HG03139 (cell line): ENCODE measurements around the gene SLC26A8.
"Not testable (repeated sequence)": the region's sequence is repeated elsewhere in the genome, so short reads cannot be mapped to it uniquely, and the experiment has no call there.

Experiments
- ATAC-seq: cut with Tn5 transposase; IDR thresholded peaks from one replicate; pipeline ENCODE4 v1.9.1; 2021; ENCODE audit not compliant: unreplicated experiment

Gene SLC26A8

DNA sequence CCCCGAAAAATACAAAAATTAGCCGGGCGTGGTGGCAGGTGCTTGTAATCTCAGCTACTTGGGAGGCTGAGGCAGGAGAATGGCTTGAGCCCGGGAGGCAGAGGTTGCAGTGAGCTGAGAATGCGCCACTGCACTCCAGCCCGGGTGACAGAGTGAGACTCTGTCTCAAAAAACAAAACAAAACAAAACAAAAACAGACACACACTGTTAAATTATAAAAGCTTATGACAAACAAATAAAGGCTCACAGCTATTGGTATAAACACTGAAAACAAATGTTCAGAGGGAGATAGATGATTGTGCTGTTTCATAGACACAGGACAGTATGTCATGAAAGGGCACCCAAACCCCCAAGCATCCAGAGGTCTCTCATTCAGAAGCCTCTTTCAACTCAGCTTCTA lies 107.5 kb downstream of the SLC26A8 start:
- not testable (repeated sequence) for ATAC-seq

DNA sequence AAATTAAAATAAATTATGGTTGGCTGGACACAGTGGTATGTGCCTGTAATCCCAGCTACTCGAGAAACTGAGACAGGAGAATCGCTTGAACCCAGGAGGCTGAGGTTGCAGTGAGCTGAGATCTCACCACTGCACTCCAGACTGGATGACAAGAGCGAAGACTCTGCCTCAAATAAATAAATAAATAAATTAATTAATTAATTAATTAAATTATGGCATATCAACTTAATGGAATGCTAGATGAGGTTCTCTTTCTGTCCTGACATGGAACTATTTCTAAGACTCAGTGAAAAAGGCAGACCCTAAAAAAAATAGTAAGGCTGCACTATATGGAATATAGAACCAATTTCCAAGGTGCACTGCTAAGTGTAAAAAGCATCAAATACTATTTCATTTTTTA lies 108.4 kb downstream of the SLC26A8 start:
- no peak for ATAC-seq

DNA sequence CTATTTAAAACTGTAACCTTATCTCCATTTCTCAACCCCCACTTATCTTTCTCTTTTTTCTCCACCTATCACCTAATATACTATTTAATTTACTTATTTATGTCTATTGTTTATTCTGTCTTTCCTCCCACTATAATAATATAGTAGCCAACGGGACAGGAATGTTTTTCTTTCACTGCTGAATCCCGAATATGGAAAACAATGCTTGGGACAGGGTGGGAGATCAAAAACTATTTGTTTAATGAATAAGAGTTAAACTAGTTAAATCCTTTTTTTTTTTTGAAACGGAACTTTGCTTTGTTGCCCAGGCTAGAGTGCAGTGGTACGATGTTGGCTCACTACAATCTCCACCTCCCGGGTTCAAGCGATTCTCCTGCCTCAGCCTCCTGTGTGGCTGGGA lies 109.9 kb downstream of the SLC26A8 start:
- no peak for ATAC-seq

DNA sequence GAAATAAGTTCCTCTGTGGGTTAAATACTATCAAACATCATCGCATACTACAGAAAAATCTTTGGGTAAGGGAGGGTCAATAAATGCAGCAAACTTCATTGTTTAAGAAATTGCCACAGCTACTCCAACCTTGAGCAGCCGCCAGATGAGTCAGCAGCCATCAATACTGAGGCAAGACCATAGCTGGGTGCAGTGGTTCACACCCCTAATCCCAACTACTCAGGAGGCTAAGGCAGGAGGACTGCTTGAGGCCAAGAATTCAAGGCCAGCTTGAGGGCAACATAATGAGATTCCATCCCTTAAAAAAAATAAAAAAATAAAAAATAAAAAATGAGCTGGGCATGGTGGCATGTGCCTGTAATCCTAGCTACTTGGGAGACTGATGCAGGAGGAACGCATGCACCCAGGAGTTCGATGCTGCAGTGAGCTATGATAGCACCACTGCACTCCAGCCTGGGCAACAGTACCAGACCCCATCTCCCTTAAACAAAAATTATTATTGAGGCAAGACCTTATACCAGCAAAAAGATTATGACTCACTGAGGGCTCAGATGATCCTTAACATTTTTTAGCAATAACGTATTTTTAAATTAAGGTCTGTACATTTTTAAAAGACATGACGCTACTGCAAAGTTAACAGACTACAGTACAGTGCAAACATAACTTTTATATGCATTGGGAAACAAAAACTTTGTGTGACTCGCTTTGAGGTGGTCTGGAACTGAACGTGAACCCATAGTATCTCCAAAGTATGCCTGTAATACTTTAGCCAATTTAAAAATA lies 112.4 kb downstream of the SLC26A8 start:
- no peak for ATAC-seq

DNA sequence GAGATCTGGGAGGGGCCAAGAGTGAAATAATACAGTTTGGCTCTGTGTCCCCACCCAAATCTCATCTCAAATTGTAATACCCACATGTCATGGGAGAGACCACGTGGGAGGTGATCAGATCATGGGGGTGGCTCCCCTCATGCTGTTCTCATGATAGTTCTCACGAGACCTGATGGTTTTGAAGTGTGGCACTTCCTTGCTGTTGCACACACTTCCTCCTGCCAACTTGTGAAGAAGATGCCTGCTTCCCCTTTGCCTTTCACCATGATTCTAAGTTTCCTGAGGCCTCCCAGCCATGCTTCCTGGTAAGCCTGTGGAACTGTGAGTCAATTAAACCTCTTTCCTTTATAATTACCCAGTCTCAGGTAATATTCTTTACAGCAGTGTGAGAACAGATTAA lies 114.9 kb downstream of the SLC26A8 start:
- ATAC-seq = not testable (repeated sequence)

DNA sequence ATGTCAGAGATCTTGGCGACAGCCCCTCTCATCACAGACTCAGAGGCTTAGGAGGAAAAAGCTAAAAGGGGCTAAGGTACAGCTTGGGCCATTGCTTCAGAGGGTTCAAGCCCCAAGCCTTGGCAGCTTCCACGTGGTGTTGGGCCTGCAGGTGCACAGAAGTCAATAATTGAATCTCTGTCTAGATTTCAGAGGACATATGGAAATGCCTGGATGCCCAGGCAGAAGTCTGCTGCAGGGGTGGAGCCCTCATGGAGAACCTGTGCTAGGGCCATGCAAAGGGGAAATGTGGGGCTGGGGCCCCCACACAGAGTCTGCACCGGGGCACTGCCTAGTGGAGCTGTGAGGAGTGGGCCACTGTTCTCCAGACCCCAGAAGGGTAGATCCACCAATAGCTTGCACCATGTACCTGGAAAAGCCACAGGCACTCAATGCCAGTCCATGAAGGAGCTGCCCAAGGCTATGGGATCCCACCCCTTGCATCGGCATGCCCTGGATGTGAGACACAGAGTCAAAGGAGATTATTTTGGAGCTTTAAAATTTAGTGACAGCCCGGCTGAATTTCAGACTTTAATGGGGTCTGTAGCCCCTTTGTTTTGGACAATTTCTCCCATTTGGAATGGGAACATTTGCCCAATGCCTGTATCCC lies 115.6 kb downstream of the SLC26A8 start:
- ATAC-seq = not testable (repeated sequence)

DNA sequence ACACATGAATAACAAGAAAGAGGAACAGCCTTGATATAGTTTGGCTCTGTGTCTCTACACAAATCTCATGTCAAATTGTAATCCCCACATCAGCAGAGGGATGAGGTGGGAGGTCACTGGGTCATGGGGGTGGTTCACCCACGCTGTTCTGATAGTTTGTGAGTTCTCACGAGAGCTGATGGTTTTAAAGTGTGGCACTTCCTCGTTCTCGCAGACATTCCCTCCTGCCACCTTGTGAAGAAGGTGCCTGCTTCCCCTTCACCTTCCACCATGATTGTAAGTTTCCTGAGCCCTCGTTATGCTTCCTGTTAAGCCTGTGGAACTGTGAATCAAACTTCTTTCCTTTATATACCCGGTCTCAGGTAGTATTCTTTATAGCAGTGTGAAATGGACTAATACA lies 116.7 kb downstream of the SLC26A8 start:
- ATAC-seq = no peak

DNA sequence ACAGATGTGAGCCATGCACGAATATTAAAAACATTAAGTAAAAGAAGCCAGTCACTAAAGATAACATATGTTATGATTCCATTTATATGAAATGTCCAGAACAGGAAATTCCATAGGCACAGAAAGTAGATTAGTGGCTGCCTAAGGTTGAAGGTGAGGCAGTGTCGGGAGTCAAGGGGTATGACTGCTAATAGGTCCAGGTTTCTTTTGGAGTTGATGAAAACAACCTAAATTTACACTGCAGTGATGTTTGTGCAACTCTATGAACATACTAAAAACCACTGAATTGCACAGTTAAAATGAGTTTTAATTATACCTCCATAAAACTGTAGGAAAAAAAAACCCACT lies 118.0 kb downstream of the SLC26A8 start:
- ATAC-seq = no peak

DNA sequence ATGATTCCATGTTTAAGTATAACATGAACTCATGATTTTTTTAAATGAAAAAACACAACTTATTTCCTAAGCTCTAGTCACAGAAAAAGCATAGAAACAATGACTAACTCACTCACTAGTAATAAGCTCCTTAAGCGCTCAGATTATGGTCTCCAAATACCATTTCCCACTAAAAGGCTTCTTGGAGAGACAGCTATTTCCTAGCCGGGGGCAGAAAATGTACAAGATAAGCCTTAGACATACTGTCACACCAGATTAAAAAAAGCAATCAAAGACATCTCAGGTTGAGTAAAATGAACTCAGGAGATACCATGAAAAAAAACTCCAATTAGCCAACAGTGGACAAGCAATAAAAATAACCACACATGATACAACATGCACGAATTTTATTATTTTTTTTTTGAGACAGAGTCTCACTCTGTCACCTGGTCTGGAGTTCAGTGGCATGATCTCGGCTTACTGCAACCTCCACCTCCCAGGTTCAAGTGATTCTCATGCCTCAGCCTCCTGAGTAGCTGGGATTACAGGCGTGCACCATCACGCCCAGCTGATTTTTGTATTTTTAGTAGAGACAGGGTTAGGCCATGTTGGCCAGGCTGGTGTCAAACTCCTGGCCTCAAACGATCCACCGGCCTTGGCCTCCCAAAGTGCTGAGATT lies 118.5 kb downstream of the SLC26A8 start:
- no peak for ATAC-seq

DNA sequence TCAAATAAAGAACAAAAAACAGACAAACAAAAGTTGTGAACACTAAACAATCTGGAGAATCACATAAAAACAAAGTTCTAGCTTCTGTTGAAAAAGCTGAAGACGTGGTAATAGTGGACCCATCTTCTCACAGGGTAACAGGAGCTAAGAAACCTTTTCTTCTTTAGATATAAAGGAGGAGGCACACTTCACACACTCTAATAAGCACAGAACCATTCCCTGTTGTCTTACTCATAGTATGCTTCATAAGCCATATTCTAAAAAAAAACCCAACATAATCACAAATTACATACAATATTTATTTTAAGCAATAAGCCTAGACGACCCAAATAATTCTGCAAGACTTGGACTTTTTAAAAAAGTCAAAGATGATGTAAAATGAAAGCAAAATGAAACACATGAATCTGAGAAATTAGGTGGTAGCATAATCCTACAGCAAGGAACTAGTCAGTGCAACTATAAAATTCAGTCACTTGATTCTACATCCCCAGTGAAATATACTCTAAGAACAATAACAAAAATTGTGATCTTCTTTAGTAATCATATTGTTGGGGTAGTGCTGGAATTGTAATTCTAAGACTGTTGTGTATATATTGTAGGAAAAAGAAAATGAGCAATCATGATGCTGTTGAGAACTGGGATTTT lies 119.2 kb downstream of the SLC26A8 start:
- ATAC-seq = no peak

DNA sequence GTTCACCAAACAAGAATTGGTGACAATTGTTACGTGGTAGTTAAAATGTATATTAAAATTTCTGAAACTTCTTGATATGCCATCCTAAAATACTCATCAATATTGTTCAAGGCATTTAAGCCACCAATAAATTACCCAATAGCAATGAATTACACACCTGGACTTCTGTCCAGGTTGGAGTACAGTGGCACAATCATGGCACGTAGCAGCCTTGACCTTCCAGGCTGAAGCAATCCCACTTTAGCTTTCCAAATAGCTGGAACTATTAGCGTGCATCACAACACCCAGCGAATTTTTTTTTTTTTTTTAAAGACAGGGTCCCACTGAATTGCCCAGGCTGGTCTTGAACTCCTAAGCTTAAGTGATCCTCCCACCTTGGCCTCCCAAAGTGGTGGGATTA lies 120.8 kb downstream of the SLC26A8 start:
- no peak for ATAC-seq

DNA sequence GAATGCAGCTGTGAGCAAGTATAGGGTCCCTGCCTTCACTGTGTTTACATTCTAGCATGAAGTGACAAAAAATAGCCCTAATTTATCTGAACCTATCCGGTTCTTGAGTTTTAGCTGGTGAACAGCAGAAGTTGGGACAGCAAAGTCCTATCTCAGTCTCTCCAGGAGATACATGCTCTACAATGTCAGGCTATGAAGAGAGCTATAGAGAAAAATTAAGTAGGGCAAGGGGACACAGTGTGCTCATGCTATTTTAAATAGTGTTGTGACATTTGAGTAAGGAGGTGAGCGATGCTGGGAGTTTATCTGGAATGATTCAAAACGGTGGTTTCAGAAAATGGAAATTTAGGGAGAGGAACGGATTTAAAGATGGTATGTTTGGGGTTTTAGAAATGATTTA lies 124.0 kb downstream of the SLC26A8 start:
- ATAC-seq = no peak

DNA sequence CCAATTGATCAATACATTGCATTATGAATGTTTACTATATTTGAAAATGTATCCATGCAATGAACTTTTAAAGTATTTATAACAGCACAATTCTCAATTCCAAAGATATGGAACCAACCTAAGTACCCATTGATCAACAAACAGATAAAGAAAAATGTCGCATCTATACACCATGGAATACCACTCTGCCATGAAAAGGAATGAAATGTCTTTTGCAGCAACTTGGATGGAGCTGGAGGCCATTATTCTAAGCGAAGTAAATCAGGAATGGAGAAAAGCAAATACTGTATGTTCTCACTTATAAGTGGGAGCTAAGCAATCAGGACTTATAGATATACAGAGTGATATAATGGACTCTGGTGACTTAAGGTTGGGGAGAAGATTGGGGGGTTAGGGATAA lies 126.4 kb downstream of the SLC26A8 start:
- ATAC-seq = no peak

DNA sequence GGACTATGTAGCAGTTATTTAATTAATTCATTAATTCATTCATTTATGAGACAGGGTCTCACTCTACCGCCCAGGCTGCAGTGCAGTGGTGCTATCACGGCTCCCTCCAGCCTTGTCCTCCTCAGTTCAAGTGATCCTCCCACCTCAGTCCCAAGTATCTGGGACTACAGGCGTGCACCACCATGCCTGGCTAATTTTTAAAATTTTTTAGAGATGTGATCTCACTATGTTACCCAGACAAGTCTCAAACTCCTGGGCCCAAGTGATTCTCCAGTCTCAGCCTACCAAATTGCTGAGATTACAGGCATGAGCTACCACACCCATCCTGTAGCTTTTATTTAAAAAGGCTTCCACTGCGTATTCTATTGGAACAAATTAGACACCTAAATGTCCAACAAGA lies 127.0 kb downstream of the SLC26A8 start:
- ATAC-seq = no peak

DNA sequence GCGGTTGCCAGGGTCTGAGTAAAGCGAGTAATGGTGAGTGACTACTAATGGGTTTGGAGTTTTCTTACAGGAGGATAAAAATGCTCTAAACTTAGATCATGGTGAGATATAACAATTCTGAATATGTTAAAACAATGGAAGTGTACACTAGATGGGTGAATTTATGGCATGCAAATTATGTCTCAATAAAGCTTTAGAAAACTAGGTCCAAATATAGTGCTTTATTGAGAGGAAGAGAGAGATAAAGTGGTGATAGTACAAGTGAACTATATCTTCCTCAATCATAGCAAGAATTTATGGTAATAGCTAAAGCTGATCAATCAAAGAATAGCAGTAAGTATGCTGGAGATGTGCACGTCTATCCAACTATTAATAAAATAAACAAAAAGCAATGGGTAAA lies 127.4 kb downstream of the SLC26A8 start:
- no peak for ATAC-seq

DNA sequence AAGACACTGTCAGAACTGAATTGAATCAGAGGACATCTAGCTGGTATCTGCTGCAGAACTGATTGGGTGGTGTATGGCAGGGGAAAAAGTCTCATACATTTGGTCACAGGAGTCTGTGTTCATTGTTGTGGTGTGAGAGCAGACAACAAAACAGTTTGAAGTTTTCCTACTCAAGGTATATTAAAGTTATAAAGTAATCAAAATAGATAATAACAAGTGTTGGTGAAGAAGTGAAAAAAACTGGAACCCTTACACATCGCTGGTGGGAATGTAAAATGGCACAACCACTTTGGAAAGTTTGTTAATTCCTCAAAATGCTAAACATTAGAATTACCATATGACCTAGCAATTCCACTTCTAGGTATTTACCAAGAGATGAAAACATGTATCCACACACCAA lies 128.2 kb downstream of the SLC26A8 start:
- no peak for ATAC-seq

DNA sequence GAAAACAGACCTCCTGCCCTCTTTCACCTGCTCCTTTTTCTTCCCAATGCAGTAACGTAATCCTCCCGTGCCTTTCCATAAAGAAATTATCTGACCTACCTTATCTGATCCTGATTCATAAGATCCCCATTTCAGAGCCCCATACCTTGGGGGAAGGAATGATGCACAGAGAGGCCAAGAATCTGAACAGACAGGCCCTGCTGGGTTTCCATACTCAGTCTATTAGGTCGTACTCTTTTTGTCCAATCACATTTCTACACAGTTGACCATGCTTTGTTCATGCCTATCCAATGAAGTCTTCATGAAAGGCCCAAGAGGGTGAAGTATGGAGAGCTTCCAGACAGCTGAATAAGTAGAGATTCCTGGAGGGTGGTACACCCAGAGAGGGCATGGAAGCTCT lies 128.9 kb downstream of the SLC26A8 start:
- ATAC-seq = no peak

DNA sequence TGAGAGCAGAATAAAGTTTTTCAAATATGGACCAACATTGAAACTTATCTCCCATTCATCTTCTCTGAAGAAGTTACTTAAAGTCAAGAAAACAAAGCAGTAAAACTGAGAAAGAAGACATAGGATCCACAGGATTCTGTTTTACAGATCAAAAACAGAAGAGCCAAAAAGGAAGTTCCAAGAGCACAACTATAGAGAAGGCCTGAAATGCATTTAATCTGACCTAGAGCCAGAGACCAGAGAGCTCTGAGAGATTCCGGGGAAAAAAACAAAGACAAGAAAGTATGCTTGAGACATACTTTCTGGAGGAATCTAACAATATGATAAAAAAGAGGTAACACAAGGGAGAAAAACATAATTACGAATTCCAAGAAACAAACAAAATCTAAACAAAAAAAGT lies 129.7 kb downstream of the SLC26A8 start:
- no peak for ATAC-seq
